Measurements from ENCODE around the gene GPX5. TPM values are rescaled to one million over a fixed set of nuclear protein-coding genes. Genes with fewer than 3 reads are reported as not detected.
"Not testable (repeated sequence)": the region's sequence is repeated elsewhere in the genome, so short reads cannot be mapped to it uniquely, and the experiment has no call there.

The GPX5 gene
- total RNA-seq, 1 donor from 2014 or later, result not detected

GRCh38 chr6:28515676-28516075, 10.0 kb upstream of the GPX5 start, which contains the start of gene GPX6:
TSS of gene GPX6 (minus strand) at chr6:28515793. CDS start at chr6:28515743, 50 bp downstream.
- DNase-seq, result no peak

GRCh38 chr6:28517964-28518363, 7.7 kb upstream of the GPX5 start:
- no peak for DNase-seq

GRCh38 chr6:28522594-28523240, 3.0 kb upstream of the GPX5 start:
- no peak for DNase-seq

- no peak for DNase-seq
Measured at GRCh38 chr6:28523241-28523622, 2.4 kb upstream of the GPX5 start.

- no peak for DNase-seq
Measured at GRCh38 chr6:28530777-28531176, 5.1 kb downstream of the GPX5 start.

GRCh38 chr6:28531479-28532128, 5.9 kb downstream of the GPX5 start:
- no peak for DNase-seq

GRCh38 chr6:28534306-28534705, 8.6 kb downstream of the GPX5 start:
- DNase-seq, result no peak

- no peak for DNase-seq
Measured at GRCh38 chr6:28534875-28535274, 9.2 kb downstream of the GPX5 start.

GRCh38 chr6:28537065-28537464, 11.4 kb downstream of the GPX5 start:
- DNase-seq, result peak; percentile 49

- peak; percentile 11 for DNase-seq
Measured at GRCh38 chr6:28537509-28538140, 11.9 kb downstream of the GPX5 start.

- DNase-seq, result no peak
Measured at GRCh38 chr6:28541996-28542395, 16.3 kb downstream of the GPX5 start.

GRCh38 chr6:28542440-28543296, 17.0 kb downstream of the GPX5 start:
- peak; percentile 71 for DNase-seq

GRCh38 chr6:28543651-28544610, 18.2 kb downstream of the GPX5 start:
- DNase-seq, result peak; percentile 9

GRCh38 chr6:28545955-28546354, 20.3 kb downstream of the GPX5 start:
- DNase-seq, result no peak

GRCh38 chr6:28547003-28547402, 21.3 kb downstream of the GPX5 start:
- not testable (repeated sequence) for DNase-seq

- no peak for DNase-seq
Measured at GRCh38 chr6:28551891-28552666, 26.4 kb downstream of the GPX5 start.

GRCh38 chr6:28553384-28553985, 27.8 kb downstream of the GPX5 start:
- DNase-seq, result no peak

- DNase-seq, result no peak
Measured at GRCh38 chr6:28553986-28554881, 28.6 kb downstream of the GPX5 start.

- DNase-seq, result no peak
Measured at GRCh38 chr6:28555136-28555535, 29.5 kb downstream of the GPX5 start.

Data from dermis blood vessel endothelial cell (primary cell).